Measurements from ENCODE around the gene DNAJC11.

DNA sequence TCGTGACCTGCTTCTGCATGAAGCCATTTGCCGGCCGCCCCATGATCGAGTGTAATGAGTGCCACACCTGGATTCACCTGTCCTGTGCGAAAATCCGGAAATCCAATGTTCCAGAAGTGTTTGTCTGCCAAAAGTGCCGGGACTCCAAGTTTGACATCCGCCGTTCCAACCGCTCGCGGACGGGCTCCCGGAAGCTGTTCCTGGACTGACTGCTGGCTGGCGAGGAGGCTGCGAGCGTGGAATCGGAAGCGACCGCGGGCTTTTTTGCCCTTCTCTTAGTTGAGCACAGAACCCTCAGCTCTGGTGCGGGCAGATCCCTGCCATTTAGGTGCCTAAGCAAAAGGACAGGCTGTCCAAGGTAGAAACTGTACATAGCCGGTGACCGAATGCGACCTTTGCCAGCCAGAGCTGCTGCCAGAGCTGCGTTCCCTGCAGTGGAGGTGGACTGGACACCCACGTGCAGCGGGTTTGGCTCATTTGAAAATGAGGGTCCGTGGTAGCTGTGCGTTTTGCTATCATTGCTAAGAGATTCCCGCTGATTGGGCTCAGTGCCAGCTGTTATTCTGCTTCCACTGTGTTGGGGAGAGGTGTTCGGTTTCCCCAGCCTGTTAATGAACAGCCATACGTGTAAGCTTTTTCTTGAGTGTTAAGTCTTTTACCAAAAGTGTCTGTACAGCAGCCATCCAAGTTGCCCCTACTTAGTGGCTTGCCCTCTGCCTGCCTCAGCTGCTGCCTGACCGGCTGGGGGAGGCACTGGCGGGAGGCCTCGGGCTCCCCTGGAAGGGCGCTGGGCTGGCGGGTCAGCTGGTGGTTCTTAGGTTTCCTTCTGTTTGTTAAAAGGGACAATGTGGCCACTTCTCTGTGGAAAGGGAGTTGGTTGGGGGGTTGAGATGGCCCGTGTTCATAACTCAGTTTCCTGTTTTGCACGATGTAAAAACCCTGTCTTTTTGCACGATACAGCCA, 79.9 kb downstream of the DNAJC11 start:
- TF ChIP-seq, protein P1, sequence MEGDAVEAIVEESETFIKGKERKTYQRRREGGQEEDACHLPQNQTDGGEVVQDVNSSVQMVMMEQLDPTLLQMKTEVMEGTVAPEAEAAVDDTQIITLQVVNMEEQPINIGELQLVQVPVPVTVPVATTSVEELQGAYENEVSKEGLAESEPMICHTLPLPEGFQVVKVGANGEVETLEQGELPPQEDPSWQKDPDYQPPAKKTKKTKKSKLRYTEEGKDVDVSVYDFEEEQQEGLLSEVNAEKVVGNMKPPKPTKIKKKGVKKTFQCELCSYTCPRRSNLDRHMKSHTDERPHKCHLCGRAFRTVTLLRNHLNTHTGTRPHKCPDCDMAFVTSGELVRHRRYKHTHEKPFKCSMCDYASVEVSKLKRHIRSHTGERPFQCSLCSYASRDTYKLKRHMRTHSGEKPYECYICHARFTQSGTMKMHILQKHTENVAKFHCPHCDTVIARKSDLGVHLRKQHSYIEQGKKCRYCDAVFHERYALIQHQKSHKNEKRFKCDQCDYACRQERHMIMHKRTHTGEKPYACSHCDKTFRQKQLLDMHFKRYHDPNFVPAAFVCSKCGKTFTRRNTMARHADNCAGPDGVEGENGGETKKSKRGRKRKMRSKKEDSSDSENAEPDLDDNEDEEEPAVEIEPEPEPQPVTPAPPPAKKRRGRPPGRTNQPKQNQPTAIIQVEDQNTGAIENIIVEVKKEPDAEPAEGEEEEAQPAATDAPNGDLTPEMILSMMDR (IDR thresholded peaks at IDR 0.05) = no peak
- no peak for TF ChIP-seq SIN3A (IDR thresholded peaks at IDR 0.05; ENCODE audit: borderline replicate concordance, insufficient read depth, low read depth, low read length)
- no peak for TF ChIP-seq POLR2AphosphoS5 (IDR thresholded peaks at IDR 0.05; ENCODE audit: low read depth, low read length)

Measured in Panc1 (cell line).